Inflammatory macrophage treated with lipopolysaccharide for 1 hour (primary cell): ENCODE measurements around the gene MUC5AC.
"Not testable (repeated sequence)": the region's sequence is repeated elsewhere in the genome, so short reads cannot be mapped to it uniquely, and the experiment has no call there.

Experiments
- DNase-seq, 2 donors: peaks; one replicate each; pipeline ENCODE4 v3.0.0-alpha.2; 2020 to 2022

MUC5AC gene

DNA sequence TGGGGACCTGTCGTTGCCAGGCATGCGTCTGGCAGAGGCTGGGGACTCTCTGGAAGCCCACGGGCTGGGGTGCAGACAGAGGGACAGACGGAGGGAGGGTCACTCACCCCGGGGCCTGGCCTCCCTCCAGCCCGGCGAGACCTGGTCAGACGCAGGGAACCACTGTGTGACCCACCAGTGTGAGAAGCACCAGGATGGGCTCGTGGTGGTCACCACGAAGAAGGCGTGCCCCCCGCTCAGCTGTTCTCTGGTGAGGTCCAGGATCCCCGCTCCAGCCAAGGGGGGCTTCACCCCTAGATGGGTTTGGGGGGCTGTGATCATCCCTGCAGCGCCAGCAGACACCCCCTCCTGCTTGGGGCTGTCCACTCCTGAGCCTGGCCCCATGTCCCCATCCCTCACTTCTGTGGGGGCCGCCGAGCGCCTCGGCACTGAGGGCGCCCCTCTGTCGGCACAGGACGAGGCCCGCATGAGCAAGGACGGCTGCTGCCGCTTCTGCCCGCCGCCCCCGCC, 41.5 kb downstream of the MUC5AC start:
- DNase-seq = no peak

DNA sequence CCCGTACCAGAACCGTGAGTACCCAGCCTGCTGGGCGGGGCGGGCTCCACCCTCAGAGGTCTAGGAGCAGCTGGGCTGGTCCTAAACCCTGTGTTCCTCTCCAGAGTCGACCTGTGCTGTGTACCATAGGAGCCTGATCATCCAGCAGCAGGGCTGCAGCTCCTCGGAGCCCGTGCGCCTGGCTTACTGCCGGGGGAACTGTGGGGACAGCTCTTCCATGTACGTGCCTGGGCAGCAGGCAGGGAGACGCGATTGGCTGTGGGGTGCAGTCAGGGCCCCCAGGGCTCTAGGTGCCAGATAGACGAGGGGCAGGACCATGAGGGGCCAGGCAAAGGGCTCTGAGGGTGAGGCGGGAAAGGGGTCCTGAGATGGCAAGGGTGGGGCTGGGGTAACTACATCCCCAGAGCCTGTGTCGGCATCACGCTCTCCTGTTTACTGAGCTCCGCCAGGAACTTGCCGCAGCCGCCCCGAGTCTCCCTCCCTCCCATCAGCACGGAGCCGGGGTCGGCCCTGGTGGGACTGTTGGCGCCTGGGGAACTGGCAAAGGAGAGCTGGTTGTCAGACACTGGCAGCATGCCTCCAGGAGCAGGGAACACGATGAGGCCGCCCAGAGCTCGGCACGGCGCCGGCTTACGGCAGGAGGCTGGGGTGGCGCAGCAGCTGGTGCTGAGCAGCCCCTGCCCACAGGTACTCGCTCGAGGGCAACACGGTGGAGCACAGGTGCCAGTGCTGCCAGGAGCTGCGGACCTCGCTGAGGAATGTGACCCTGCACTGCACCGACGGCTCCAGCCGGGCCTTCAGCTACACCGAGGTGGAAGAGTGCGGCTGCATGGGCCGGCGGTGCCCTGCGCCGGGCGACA, 42.2 kb downstream of the MUC5AC start:
- DNase-seq = no peak

DNA sequence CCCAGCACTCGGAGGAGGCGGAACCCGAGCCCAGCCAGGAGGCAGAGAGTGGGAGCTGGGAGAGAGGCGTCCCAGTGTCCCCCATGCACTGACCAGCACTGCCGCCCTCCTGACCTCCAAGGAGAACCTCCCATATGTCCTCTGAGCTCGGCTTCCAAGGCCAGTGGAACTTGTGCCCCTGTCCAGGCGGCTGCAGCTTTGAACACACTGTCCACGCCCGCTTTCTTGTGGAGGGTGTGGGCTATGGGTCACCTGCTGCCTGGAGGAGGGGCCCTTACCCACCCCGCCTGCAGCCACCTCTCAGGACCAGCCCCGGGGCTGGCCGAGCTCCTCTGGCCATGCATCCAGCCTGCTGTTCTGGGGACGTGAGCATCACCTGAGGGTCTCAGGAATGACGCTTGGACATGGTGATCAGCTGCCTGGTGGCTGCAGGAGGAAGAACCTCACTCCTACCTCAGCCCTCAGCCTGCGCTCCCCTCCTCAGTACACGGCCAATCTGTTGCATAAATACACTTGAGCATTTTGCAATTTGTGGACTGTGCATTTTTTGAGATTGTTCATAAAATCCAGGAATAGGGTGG, 42.9 kb downstream of the MUC5AC start:
- DNase-seq = no peak

DNA sequence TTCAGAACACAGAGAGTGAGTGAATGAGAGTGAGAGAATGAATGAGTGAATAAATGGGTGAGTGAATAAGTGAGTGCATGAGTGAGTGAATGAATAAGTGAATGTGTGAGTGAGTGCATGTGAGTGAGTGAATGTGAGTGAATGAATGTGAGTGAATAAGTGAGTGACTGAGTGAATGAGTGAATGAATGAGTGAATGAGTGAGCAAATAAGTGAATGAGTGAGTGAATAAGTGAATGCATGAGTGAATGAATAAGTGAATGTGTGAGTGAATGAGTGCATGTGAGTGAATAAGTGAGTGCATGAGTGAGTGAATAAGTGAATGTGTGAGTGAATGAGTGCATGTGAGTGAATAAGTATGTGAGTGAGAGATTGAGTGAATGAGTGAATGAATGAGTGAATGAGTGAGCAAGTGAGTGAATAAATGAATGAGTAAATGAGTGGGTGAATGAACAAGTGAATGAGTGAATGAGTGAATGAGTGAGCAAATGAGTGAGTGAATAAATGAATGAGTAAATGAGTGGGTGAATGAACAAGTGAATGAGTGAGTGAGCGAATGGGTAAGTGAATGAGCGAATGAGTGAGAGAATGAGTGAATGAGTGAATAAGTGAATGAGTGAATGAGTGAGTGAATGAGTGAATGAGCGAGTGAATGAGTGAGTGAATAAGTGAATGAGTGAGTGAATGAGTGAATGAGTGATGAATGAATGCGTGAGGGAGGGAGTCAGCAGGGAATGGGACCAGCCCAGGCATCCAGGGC, 43.8 kb downstream of the MUC5AC start:
- DNase-seq = no peak

DNA sequence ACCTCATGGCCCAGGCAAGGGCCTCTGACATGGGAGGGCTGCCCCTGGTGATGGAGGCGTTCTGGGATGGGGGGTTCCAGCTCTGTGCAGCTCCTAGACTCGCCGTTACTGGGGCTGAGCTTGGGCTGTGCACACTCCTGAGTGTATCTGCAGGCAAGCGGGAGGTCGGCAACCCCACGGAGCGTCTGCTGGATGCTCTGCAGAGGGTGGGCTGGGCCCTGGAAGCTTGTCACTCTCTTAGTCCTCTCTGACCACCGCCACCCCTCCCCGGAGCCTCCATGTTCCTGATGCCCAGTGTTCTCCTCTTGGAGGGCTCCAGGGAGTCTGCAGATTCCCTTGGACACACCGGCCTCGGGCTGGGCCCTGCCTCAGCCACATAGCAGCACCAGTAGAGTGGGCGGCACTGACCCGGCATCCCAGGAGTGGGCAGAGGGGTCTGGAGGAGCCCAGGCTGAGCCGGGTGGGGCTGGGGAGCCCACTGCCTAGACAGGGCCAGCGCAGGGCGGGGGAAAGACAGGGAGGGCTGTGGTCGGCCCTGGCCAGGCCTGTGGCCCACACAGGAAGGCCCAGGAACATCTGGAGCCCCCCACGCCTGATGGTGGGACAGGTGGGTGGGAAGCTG, 44.5 kb downstream of the MUC5AC start:
- no peak for DNase-seq

DNA sequence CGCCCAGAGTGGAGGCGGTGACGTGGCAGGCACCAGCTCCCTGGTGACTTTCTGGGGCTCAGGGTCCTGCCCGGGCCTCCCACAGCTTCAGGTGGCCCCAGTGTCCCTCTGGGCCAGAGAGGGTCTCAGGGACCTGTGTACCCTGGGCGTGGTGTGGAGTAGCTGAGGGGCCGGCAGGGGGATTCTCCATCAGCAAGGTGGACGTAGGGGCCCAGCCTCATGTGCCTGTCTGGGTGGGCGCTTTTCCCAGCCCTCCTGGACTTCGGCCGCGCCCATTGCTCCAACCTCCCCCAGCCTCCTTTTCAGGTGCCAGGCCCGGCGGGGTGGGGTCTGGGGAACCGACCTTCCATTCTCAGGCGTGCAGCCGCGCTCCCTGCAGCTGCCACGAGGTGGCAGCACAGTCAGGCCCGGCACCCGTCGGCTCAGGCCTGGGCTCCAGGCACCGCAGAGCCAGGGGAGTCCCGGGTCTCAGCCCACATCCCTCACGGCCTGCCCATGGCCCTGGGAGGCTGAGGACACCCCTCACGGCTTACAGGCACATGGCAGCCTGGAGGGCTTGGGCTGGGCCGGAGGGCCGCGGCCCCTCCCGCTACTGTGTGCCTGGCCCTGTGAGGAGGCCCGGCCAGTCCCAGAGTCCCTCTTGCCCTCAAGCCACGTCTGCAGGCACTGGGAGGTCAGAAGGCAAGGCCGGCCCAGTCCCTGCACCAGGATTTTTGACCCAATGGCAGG, 45.2 kb downstream of the MUC5AC start:
- DNase-seq = peak; percentile 28 to 64

DNA sequence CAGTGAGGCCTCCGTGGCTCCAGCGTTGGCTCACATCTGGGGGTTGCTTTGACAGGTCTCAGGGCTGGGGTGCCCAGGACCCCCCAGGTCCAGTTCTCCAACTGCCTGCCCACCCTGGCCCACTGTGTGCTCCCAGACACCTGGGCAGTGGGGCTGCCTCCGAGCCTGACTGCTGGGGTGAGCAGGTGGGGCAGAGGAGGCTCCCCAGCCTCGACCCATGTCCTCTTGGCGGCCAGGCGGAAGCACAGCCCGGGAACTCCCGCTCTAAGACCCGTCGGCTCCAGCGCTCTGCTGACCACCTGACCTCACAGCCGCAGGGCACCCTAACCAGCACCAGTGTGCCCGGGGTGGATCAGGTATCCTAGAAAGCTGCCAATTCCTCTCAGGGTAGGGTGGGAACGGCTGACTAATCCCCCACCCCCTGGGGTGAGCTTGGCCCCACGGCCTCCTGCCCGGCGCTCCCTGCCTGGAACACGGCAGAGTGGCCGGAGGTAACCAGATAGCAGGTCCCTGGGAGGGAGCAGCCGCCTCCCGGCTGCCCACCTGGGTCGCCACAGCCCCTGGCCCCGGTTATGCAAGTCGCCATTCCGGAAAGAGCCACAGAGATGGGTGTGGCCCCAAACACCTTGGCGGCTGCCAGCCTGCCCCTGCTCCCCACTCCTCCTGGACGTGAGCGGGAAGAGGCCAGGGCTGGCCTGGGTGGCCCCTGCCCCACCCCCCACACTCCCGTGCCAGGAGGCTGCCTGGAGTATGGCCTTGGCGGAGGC, 45.9 kb downstream of the MUC5AC start:
- DNase-seq = no peak

DNA sequence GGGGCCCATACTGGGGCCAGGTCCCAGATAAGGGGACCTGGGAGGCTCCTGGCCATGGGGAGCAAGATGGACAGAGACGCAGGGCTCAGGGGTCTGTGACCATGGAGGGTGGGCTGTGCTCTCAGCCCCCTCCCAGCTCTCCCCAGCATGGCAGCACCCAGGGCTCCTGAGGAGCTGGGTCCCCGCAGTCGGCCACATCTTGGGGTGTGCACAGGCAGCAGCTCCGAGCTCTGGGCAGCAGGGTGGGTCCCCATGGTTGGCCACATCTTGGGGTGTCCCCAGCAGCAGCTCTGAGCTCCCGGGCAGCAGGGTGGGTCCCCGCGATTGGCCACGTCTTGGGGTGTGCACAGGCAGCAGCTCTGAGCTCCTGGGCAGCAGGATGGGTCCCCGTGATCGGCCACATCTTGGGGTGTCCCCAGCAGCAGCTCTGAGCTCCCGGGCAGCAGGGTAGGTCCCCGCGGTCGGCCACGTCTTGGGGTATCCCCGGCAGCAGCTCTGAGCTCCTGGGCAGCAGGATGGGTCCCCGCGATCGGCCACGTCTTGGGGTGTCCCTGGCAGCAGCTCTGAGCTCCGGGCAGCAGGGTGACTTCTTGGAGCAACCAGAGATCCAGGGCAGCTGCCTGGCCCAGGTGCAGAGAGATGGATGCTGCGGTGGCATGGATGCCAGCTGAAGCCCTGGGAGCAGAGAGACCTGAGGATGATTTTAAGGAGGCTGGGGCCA, 46.8 kb downstream of the MUC5AC start:
- DNase-seq = no peak

DNA sequence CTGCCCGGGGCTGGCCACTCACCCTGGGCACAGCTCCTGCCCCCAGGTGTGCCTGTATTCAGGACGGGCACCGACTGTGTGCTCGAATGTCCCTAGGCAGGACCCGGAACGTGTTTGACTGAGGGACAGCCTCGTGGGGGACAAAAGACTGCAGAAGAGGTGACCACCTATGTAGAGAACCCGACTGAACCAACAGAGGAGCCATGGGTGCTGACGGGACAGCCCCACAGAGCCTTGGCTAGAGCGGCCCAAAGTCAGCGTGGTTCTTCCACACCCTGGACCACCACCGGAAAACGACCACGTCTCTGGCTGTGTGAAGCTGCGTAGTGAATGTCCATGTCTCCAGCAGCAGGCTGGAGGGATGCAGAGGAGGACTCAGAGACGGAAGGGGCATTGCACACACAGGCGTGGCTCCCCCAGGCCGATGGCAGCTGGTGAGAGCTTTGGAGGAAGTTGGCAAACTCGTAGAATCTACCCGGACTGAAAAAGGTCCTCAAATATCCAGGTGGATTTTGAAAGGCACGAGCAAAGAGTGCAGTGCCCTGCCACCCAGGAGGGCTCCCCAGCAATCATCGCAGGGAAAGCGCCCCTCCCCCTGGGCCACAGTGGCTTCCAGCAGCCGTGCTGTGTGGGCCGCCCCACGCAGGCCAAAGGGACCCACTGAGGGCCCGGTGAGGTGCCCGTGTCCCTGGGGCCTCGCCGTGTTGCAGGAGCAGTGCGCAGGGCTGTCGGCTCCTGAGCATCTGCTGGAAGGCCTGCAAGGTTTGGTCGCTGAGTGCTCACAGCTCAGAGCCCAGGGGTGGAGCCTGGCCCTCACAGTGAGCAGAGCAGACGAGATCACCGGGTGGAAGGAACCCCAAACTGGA, 47.6 kb downstream of the MUC5AC start:
- DNase-seq = no peak

DNA sequence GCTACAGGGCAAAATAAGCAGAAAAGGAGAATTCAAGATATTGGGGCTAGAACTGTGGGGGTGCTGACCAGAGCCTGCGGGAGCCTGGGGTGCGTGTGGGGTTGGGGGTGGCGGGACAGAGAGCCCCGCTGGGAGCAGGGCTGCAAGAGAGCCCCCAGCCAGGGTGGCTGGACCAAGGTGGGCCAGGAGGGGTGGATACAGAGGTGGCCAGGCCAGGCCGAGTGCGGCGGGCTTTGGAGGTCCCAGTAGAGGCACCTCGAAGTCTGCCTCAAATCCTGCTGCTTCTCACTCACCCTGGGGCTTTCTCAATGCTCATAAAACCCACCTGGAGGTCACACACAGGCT, 48.2 kb downstream of the MUC5AC start:
- no peak for DNase-seq

DNA sequence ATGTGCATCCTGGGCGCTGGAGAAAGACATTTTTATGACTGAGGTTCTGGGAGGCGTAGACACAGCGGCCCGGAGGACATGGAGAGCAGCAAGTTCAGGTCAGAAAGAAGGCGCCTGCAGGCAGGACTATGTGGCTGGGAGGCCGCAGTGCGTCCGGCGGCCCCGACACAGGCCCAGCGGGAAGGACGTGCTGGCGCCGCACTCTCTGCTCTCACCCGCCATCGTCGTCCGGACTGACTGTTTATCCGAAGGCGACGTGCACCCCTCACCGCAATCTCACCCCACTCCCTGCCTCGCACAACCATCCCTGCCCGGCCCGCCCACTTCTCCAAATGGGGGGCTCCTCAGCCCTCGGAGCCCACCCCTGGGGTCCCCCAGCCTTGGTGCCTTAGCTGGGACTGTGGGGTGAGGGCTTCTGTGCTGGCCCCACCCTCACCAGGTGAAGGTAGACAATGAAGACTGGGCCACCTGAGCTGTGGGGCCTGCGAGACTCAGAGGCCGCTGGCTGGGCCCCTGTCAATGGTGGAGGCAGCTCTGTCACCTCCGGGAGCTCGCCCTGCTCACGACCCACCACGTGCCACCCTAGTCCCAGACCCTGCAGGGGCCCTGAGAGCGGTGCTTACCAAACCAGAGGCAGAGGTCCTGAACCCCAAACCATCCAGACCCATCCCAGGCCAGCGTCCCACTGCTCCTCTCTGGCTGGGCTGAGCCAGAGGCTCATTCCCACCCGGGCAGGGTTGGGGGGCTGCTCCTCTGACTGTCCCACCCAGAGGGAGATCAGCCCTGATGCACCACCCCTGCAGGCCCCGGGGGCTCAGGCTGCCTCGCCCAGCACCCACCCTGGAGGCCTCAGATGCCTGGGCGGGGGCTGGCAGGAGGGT, 48.9 kb downstream of the MUC5AC start:
- DNase-seq = no peak

DNA sequence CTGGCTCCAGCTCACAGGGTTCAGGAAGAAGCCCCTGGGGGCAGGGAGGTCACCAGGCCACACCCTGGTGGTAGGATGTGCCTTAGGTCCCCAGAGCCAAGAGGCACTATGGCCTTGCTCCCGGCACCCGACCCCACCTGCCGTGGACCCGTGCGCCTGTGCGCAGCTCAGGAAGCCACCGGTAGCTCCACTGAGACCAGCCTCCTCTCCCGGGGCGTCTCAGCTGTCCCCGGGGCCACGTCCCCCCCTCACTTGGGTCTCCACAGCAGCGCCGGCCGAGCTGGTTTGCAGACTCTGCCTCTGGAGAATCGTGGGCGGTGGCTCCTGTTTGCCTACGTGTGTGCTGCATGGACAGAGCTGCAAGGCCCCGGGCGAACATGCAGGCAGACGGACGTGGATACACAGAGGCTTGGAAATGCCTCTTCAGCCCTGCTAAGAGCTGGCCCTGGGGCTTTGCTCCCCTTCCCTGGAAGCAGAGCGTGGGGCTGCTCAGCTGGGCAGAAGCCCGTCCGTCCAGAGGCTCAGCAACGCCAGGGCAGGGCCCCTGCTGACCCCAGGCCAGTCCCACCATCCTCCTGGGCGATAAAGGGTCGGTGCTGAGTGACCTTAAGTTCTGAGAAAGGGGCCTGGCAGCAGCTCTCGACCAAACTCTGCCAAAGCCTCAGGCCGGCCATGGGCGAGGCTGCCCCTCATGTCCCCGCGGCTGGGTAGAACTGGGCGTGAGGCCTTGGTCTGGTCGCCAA, 49.8 kb downstream of the MUC5AC start:
- no peak for DNase-seq

DNA sequence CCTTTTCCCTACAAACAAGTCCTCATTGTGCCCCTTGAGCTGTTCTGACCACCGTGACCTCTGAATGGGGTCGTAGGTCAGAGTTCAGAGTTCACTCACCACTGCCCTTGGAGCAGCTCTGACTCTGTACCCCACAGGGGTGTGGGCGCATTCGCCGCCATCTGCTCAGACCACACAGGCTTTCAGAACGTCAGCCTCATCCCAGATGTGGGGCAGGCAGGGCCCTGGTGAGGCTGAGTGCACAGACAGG, 50.3 kb downstream of the MUC5AC start:
- no peak for DNase-seq

DNA sequence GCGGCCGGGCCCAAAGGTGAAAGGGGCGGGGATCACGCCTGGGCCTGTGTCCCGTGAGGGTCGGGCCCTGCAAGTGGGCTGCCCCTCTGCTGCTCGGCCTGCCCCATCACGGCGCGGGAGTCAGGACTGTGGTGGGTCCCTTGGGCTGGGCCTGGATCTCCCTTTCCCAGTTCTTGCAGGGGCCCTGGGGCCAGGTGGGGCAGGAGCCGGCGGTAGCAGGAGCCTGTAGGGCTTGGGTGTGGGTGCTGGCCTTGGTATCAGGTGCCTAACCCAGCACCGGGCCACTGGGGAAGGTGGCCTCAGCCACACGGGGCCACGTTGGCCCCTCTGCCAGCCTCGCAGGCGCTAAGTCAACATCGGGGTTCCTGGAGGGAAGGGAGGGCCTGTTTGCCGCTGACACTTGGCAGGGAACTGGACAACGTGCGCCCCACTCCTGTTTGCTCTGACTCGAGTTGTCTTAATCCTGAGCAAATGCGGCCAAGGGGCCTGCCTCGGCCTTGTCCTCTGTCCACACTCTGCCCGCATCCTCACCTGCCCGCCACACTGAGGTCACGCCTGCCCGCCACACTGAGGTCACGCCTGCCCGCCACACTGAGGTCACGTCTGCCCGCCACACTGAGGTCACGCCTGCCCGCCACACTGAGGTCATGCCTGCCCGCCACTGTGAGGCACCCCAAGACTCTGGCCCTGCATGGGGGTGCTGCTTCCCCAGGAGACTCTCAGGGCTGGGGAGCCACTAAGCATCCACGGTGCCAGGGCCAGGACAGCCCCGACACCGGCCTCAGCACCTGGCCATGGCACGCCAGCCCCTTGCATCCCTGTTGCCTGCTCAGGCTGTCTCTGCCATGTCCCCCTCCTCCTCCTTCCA, 50.9 kb downstream of the MUC5AC start:
- no peak for DNase-seq

DNA sequence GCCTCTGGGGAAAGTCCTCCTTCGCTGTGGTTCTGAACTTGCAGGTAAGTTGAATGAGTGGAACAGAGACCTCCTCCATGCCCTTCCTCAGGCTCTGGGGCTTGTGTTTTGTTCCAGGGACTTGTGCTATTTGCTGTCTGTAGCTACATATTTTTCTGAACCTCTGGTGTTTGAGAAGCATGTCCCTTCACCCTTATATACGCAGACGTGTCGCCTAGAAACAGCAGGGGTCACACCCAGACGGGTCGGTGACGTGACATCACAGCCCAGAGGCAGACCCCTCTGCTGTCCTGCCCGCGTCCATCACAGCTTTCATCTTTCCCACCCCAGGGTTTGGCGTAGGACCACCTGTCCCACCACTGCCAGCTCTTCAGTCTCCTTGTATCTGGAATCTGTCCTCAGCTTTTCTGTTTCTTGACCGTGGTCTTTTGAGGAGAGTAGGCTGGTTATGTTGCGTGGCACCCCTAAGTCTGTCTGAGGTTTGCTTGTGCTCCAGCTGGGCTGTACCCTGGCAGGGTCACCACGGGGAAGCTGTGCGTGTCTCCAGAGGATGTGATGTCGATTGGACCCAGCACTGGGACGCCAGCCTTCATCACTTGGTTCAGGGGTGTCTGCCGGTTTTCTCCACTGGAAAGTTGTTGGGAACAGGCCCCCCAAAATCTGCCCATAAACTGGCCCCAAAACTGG, 51.8 kb downstream of the MUC5AC start:
- no peak for DNase-seq

DNA sequence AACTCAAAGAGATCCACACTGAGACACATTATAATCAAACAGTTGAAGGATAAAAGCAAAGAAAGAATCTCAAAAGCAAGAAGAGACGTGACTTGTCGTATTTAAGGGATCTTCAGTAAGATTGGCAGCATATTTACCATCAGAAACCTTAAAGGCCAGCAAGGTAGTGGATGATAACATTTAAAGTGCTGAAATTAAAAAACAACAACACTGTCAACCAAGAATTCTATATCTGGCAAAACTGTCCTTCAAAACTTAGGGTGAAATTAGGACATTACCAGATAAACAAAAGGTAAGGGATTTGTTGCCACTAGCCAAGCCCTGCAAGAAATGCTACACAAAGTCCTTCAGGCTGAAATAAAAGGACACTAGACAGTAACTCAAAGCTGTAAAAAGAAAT, 54.1 kb downstream of the MUC5AC start:
- DNase-seq = no peak

DNA sequence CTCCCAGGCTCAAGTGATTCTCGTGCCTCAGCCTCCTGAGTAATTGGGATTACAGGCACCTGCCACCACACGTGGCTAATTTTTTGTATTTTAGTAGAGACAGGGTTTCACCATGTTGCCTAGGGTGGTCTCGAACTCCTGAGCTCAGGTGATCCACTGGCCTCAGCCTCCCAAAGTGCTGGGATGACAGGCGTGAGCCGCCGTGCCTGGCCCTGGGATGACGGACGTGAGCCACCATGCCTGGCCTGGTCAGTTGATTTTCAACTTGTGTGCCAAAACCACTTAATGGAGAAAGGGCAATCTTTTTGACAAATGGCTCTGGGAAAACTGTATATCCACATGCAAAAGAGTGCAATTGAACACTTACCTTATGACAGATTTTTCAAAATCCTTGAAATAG, 58.1 kb downstream of the MUC5AC start:
- not testable (repeated sequence) for DNase-seq
